Upper lobe of left lung (tissue), 4 donors: Measurements from ENCODE around the gene HEATR1.

Experiments
- CTCF ChIP-seq, 6 experiments: fragments of 450-650 bp in 4 of 6; fragments of 200-600 bp in 2 of 6; sonication (generic) in 2 of 6; IDR thresholded peaks; one replicate each; pipeline ENCODE4 v1.5.1; 2016 to 2019; ENCODE audit warnings: antibody characterized with exemption in 6 of 6
- EP300 ChIP-seq, 4 donors: sonication (generic); formaldehyde crosslinking; IDR thresholded peaks; one replicate each; pipeline ENCODE4 v1.5.1; 2017; ENCODE audit warnings: antibody characterized with exemption in 4 of 4, control low read depth in 2 of 4
- POLR2A ChIP-seq, 4 donors: fragments of 450-650 bp; IDR thresholded peaks; one replicate each; pipeline ENCODE4 v1.5.1; 2016 to 2017; ENCODE audit warnings: antibody characterized with exemption in 4 of 4, mild to moderate bottlenecking in 2 of 4

GRCh38 chr1:236530286-236530685 lies 74.0 kb downstream of the HEATR1 start:
- TF ChIP-seq CTCF (IDR thresholded peaks at IDR 0.05) (no peak), POLR2A (IDR thresholded peaks at IDR 0.05) (no peak), EP300 (IDR thresholded peaks at IDR 0.05) (no peak)
